GM18867 (cell line): ENCODE measurements around the gene OR51V1.

Experiments
- ATAC-seq: cut with Tn5 transposase; IDR thresholded peaks from one replicate; pipeline ENCODE4 v1.9.1; 2021; ENCODE audit warnings: mild to moderate bottlenecking, moderate library complexity; ENCODE audit not compliant: unreplicated experiment

Gene OR51V1

DNA sequence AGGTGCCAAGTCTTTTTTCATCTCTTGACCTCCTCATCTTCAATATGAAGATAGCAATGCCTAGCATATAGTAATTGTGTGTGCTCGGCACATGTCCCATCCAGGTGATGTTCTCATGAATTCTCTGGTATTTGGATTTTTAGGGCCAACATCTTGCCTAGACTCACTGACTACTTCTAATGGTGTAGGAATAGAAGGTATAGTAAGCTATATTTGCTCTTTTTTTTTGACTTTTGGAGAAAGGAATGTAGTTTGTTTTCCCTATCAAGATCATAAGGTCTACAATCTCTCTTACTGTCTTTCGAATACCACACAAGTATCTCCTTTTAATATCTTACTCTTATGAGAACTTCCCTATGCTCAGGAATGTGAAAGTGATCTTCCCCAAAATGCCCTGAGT is 30.6 kb upstream of the OR51V1 start:
- no peak for ATAC-seq

- no peak for ATAC-seq
Measured at GRCh38 chr11:5230266-5230665, 29.8 kb upstream of the OR51V1 start.

DNA sequence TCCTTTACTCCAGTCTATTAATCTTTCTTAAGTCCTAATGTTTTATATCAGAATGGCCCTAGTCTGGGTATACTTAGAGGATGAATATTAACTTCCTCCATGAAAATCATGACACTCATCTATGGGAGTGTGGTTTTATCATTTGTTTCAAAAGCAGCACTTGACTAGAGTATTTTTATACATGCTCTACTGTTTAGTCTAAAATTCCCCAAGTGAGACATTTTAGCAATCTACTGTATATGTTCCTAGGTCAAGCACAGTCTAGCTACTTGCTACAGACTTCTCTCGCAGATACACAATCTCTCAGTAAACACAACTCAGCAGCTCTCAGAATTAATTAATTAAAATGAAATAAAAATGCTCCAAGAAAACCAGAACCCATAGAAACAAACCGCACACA is 29.3 kb upstream of the OR51V1 start:
- no peak for ATAC-seq

- ATAC-seq, result peak; percentile 49
Measured at GRCh38 chr11:5229356-5229755, 28.9 kb upstream of the OR51V1 start.

DNA sequence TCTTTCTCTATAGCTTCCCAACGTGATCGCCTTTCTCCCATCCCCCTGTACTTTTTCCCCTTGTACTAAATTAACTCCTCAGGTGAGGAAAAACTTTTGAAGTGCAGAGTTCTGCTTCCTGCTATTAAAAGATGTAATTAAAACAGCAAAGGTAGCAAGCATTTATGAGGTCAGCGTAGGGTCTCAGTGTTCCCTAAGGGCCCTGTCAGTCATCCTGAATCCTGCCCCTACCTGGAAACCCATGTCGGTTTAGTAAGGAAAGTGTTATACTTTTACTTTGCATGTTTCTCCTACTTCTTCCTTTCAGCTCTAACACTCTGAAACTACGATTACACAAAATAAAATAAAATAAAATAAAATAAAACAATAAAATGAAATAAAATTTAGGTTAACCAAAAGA is 27.6 kb upstream of the OR51V1 start:
- no peak for ATAC-seq

- ATAC-seq, result no peak
Measured at GRCh38 chr11:5227681-5228080, 27.2 kb upstream of the OR51V1 start.

- no peak for ATAC-seq
Measured at GRCh38 chr11:5226732-5227310, 26.3 kb upstream of the OR51V1 start, which contains the start of gene HBB. Gene HBB (minus strand): TSS chr11:5227071. CDS start chr11:5227021, 50 bp downstream.

- no peak for ATAC-seq
Measured at GRCh38 chr11:5225480-5225871, 25.0 kb upstream of the OR51V1 start.

GRCh38 chr11:5224538-5225479 is 24.3 kb upstream of the OR51V1 start:
- ATAC-seq, result no peak

- no peak for ATAC-seq
Measured at GRCh38 chr11:5223686-5224085, 23.2 kb upstream of the OR51V1 start.

GRCh38 chr11:5223146-5223545 is 22.7 kb upstream of the OR51V1 start:
- no peak for ATAC-seq

- no peak for ATAC-seq
Measured at GRCh38 chr11:5210376-5210885, 9.9 kb upstream of the OR51V1 start.

DNA sequence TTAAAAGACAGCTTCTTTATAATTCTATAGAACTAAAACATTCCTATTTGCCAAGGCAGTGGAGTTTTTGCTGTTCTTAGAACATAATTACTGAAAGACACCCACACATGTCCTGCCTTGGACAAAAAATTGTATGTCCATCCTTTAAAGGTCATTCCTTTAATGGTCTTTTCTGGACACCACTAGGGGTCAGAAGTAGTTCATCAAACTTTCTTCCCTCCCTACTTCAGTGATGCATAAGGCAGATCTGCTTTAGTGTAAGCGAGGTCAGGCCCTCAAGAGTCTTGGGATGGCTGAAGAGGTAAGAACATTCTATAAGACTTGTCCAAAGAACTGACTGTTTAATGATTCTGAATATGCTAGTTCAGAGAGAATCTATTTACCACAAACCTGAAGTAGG is 4.3 kb upstream of the OR51V1 start:
- peak; percentile 68 for ATAC-seq

GRCh38 chr11:5203366-5203765 is 2.9 kb upstream of the OR51V1 start:
- ATAC-seq, result no peak

DNA sequence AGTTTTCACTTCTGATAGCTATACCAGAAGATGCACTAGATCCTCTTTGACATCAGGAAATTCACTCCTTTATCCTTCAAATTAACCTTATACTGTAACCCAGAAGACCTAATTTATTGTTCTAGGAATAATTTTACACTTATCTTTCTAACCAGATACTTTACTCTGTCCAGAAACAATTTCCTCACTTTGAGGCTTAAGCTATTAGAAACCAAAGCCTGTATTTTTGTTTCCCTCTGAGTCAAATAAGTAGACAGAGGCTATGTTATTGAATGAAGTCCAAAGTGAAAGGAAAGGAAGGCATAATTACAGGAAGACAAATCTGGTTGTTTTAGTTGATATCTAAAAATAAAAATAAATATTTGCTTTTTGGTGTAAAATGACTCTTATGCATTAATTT is 2.2 kb downstream of the OR51V1 start:
- no peak for ATAC-seq

GRCh38 chr11:5197536-5197935 is 2.9 kb downstream of the OR51V1 start:
- ATAC-seq, result no peak

DNA sequence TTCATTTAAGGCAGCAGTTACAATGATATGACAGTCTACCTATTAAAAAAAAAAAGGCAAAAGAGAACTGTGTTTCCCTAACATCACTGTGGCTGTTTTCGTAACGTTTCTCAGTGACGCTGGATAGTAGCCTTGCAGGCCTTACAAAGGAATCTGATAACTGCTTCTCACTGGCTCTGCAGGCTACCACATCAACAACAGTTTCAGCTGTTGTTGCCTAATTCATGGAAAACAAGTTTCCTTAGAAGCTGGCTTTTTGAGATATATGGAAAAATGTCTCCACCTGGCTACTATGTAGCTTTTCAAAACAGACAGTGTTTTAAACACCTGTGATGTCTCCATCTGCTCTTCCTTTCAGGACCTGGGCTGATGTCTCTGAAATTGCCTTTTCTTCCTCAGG is 3.8 kb downstream of the OR51V1 start:
- ATAC-seq, result no peak

DNA sequence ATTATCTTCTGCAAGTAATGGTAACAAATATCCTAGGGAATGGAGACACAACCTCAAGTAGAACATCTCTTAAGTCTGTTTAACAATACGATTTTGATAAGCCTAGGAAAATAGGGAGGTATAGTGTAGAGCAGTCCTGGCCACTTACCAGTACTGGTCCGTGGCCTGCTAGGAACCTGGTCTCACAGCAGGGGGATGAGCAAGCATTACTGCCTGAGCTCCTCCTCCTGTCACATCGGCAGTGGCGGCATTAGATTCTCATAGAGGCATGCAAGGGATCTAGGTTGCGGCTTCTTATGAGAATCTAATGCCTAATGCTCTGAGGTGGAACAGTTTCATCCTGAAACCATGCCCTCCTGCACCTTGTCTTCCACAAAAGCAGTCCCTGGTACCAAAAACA is 4.4 kb downstream of the OR51V1 start:
- no peak for ATAC-seq

DNA sequence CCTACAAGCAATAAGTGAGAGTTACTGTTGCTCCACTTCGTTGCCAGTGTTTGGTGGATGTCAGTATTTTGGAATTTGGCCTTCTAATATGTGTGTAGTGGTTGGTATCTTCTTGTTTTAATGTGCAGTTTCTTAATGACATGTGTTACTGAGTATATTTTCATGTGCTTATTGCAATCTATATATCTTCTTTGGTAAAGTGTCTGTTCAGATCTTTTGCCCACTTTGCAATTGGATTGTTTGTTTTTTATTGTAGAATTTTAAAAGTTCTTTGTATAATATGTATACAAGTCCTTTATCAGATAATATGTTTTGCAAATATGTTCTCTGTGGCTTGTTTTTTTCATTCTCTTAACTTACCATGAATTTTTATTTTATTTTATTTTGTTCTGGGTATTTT is 7.7 kb downstream of the OR51V1 start:
- no peak for ATAC-seq

GRCh38 chr11:5188201-5188600 is 12.3 kb downstream of the OR51V1 start:
- no peak for ATAC-seq

GRCh38 chr11:5178046-5178837 is 22.2 kb downstream of the OR51V1 start:
- no peak for ATAC-seq
